Loucy (cell line): ENCODE results near the gene TRMT5.

ENCODE experiments used
- H2AFZ ChIP-seq: fragments of 200-600 bp; sonication (generic); 2 replicates; pipeline ENCODE4 v1.6.0; 2016; ENCODE audit warnings: antibody characterized with exemption, mild to moderate bottlenecking, low read length, moderate library complexity
- H3F3A ChIP-seq: fragments of 200-600 bp; 2 replicates; pipeline ENCODE4 v1.6.0; 2016; ENCODE audit warnings: antibody characterized with exemption, low read depth, mild to moderate bottlenecking
- H3K27me3 ChIP-seq: fragments of 200-600 bp; sonication (generic); 2 replicates; pipeline ENCODE4 v1.6.1; 2014; ENCODE audit warnings: low read length, mild to moderate bottlenecking; ENCODE audit not compliant: insufficient read depth, poor library complexity, severe bottlenecking
- H3K36me3 ChIP-seq: fragments of 200-600 bp; sonication (generic); 2 replicates; pipeline ENCODE4 v1.6.1; 2016; ENCODE audit warnings: low read length; ENCODE audit not compliant: insufficient read depth
- H3K4me1 ChIP-seq: fragments of 200-600 bp; sonication (generic); 2 replicates; pipeline ENCODE4 v1.5.1; 2014; ENCODE audit warnings: low read length, mild to moderate bottlenecking; ENCODE audit not compliant: insufficient read depth, poor library complexity, severe bottlenecking
- H3K4me2 ChIP-seq: fragments of 200-600 bp; sonication (generic); 2 replicates; pipeline ENCODE4 v1.6.0; 2014; ENCODE audit warnings: antibody characterized with exemption, low read length, low read depth, mild to moderate bottlenecking; ENCODE audit not compliant: poor library complexity, severe bottlenecking
- H3K4me3 ChIP-seq: fragments of 200-600 bp; sonication (generic); 2 replicates; pipeline ENCODE4 v1.5.1; 2014; ENCODE audit warnings: low read length, mild to moderate bottlenecking, mixed read lengths; ENCODE audit not compliant: poor library complexity, severe bottlenecking
- H3K79me2 ChIP-seq: fragments of 200-600 bp; sonication (generic); 2 replicates; pipeline ENCODE4 v1.6.1; 2014; ENCODE audit warnings: low read length; ENCODE audit not compliant: insufficient read depth
- H3K9ac ChIP-seq: fragments of 200-600 bp; sonication (generic); 2 replicates; pipeline ENCODE4 v1.6.0; 2014; ENCODE audit warnings: mild to moderate bottlenecking, low read depth, low read length, moderate library complexity; ENCODE audit not compliant: poor library complexity, severe bottlenecking
- H3K9me2 ChIP-seq: fragments of 200-600 bp; sonication (generic); replicated peaks from 2 replicates; pipeline ENCODE4 v1.6.1; 2016; ENCODE audit warnings: low read depth, low read length, mixed read lengths
- H3K9me3 ChIP-seq: fragments of 200-600 bp; sonication (generic); 2 replicates; pipeline ENCODE4 v1.6.1; 2014; ENCODE audit warnings: mild to moderate bottlenecking, antibody characterized with exemption, low read length, low read depth; ENCODE audit not compliant: insufficient read depth
- H4K20me1 ChIP-seq: fragments of 200-600 bp; sonication (generic); 2 replicates; pipeline ENCODE4 v1.6.0; 2014; ENCODE audit warnings: antibody characterized with exemption, low read length, mild to moderate bottlenecking; ENCODE audit not compliant: insufficient read depth, poor library complexity, severe bottlenecking
- CTCF ChIP-seq: fragments of 200-600 bp; sonication (generic); conservative IDR thresholded peaks from 2 replicates; pipeline ENCODE4 v1.5.1; 2014; ENCODE audit warnings: mild to moderate bottlenecking, antibody characterized with exemption, low read length
- EZH2phosphoT487 ChIP-seq: fragments of 200-600 bp; IDR thresholded peaks from 2 replicates; pipeline ENCODE4 v1.6.1; 2018; ENCODE audit warnings: antibody characterized with exemption, mild to moderate bottlenecking, moderate library complexity, borderline replicate concordance

The TRMT5 gene

GRCh38 chr14:60972295-60972694 is 8.6 kb downstream of the TRMT5 start:
- Histone ChIP-seq H3K36me3 (peaks cover 4% of the 10 kb centered on the region; the same call in 1 of the 2 replicates), H3K4me1 (peaks cover under 1% of the 10 kb centered on the region), H4K20me1 (no peaks in the 10 kb centered on the region), H3K9ac (no peak overlapping the region), H3K4me2 (no peak overlapping the region), H3K9me3 (no peaks in the 10 kb centered on the region), H3K4me3 (no peak overlapping the region), H3K9me2 (no peaks in the 10 kb centered on the region), H2AFZ (no peak overlapping the region), H3K27me3 (no peaks in the 10 kb centered on the region), H3F3A (no peaks in the 10 kb centered on the region), H3K79me2 (peaks cover under 1% of the 10 kb centered on the region; the same call in 1 of the 2 replicates)
- no peak for TF ChIP-seq EZH2phosphoT487
- no peak for TF ChIP-seq CTCF

GRCh38 chr14:60971271-60971670 is 9.6 kb downstream of the TRMT5 start:
- Histone ChIP-seq H3K79me2 (peaks cover 3% of the 10 kb centered on the region; the same call in 1 of the 2 replicates), H3K27me3 (no peaks in the 10 kb centered on the region), H4K20me1 (no peaks in the 10 kb centered on the region), H3K4me2 (no peak overlapping the region), H3K9me3 (no peaks in the 10 kb centered on the region), H2AFZ (no peak overlapping the region), H3K9ac (no peak overlapping the region), H3K9me2 (no peaks in the 10 kb centered on the region), H3K4me1 (peaks cover 5% of the 10 kb centered on the region), H3K4me3 (no peak overlapping the region), H3K36me3 (peaks cover 4% of the 10 kb centered on the region; the same call in 1 of the 2 replicates), H3F3A (no peaks in the 10 kb centered on the region)
- TF ChIP-seq EZH2phosphoT487 (no peak), CTCF (no peak)

- H3K4me3 ChIP-seq, result no peak overlapping the region
- H4K20me1 ChIP-seq, result no peaks in the 10 kb centered on the region
- no peak overlapping the region for H2AFZ ChIP-seq
- peaks cover 3% of the 10 kb centered on the region; the same call in 1 of the 2 replicates for H3K79me2 ChIP-seq
- no peaks in the 10 kb centered on the region for H3F3A ChIP-seq
- H3K9me3 ChIP-seq, result no peaks in the 10 kb centered on the region
- H3K27me3 ChIP-seq, result no peaks in the 10 kb centered on the region
- H3K4me1 ChIP-seq, result peaks cover 10% of the 10 kb centered on the region
- H3K4me2 ChIP-seq, result no peak overlapping the region
- H3K9me2 ChIP-seq, result no peaks in the 10 kb centered on the region
- no peak overlapping the region for H3K9ac ChIP-seq
- H3K36me3 ChIP-seq, result peaks cover 4% of the 10 kb centered on the region; the same call in 1 of the 2 replicates
- TF ChIP-seq CTCF (no peak), EZH2phosphoT487 (no peak)
These were observed 10.7 kb downstream of the TRMT5 start for GRCh38 chr14:60970146-60970545.
